Fibroblast of the conjunctiva (primary cell): ENCODE results near the gene APOF.
"Not testable (repeated sequence)": the region's sequence is repeated elsewhere in the genome, so short reads cannot be mapped to it uniquely, and the experiment has no call there.

Source experiments
- DNase-seq: peaks from one replicate; pipeline ENCODE4 v3.0.0-alpha.2; 2010; ENCODE audit warnings: low read depth

Gene APOF

GRCh38 chr12:56362130-56363059, at the start of gene APOF:
Gene APOF (minus strand): TSS chr12:56362857. CDS start chr12:56362745, 112 bp downstream.
- DNase-seq: no peak

- DNase-seq: peak; percentile 4
Observed at GRCh38 chr12:56411781-56412639, 49.4 kb upstream of the APOF start.

DNA sequence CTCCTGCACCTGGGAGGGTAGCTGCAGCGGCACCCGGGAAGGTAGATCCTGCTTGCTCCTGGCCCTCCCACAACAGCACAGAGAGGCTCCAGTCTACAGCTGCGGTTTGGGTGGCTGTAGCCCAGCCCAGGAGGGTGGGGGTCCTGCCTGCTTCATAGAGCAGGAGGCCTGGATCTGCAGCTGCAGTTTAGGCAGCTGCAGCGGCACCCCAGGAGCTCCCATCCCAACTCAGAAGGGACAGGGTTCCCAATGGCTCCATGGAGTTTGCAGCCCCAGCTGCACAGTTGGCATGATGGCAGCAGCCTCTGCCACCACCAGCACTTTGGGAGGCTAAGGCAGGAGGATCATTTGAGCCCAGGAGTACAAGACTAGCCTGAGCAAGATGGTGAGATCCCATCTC, 48.1 kb upstream of the APOF start:
- DNase-seq: no peak

DNA sequence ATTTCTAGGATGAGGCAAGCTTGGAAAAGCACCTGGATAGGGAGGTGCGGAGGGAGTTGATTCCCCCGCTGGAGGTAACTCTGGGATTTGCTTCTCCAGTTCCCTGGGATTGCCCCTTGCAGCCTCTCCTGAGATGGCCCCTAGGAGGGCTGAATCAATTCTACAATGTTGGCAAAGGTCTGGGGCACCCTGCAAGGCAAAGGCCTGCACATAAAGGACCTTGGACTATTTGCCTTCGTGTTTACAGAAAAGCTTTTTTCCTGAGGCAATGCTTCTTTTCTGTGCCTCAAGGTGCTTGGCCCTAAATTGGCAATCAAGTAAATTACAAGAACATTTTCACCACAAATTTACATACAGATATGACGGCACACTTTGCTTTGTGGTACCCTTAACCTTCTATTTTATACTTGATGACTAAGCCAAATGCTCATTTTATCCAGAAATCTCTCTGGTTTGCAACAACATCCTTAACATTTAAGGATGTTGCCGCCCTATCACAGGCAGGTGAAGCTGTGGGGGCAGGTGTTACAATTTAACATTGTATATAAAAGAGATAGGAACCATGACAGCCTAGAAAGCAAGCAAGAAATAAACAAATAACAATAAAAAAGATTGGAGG, 46.3 kb upstream of the APOF start:
- no peak for DNase-seq

GRCh38 chr12:56404227-56404626, 41.6 kb upstream of the APOF start:
- DNase-seq: not testable (repeated sequence)

GRCh38 chr12:56401612-56402011, 39.0 kb upstream of the APOF start:
- DNase-seq: not testable (repeated sequence)

DNA sequence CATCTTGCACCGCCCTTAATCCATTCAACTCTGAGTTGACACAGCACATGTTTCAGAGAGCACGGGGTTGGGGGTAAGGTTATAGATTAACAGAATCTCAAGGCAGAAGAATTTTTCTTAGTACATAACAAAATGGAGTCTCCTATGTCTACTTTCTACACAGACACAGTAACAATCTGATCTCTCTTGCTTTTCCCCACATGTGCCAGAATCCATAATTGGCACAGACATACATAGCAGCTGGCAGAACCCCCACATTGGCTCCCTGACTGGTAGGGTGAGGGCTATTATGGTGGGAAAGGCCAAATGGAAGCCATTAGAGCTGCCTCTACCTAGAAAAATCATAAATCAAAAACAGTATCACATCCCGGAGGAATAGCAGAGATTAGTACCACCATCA, 38.5 kb upstream of the APOF start:
- DNase-seq: not testable (repeated sequence)

GRCh38 chr12:56399466-56399865, 36.8 kb upstream of the APOF start:
- not testable (repeated sequence) for DNase-seq

- DNase-seq: no peak
Observed at GRCh38 chr12:56398324-56398723, 35.7 kb upstream of the APOF start.

GRCh38 chr12:56392331-56392730, 29.7 kb upstream of the APOF start:
- no peak for DNase-seq

GRCh38 chr12:56391721-56392120, 29.1 kb upstream of the APOF start:
- DNase-seq: no peak

DNA sequence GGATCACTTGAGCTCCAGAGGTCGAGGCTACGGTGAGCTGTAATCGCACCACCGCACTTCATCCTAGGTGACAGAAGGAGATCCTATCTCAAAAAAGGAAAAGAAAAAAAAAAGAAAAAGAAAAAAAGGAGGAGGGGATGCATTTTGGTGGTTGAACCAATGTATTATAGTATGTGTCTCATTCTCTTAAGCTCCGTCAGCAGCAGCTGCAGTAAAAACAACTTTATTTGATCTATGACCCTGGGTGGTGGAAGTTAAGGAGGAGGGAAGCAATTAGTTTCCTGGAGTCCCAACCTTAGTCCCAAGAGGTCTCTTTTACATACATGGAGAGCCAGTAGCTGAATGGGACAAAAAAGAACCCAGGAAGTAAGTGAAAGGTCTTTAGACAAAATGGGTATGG, 26.8 kb upstream of the APOF start:
- no peak for DNase-seq

DNA sequence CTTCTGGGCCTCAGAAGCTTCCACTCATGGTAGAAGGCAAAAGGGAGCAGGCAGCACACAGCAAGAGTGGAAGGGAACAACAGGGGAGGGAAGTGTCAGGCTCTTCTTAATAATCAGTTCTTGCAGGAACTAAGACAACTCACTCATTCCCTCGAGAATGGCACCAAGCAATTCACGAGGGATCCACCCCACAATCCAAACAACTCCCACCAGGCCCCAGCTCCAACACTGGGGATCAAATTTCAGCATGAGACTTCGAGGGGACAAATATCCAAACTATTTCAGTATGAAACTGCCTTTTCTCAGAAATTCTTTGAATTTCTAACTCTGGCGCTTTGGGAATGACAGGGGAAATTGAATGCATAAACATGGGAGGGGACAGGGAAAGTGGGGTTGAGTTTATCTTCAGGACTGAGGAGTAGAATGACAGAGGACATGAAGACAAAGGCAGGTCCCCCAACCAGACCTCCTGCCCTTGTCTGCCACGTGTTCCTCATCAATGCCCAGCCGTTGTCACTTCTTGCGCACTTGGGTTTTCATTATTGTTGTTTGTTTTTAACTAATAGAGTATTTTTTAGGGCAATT, 24.6 kb upstream of the APOF start:
- no peak for DNase-seq

GRCh38 chr12:56385873-56386272, 23.2 kb upstream of the APOF start:
- no peak for DNase-seq

DNA sequence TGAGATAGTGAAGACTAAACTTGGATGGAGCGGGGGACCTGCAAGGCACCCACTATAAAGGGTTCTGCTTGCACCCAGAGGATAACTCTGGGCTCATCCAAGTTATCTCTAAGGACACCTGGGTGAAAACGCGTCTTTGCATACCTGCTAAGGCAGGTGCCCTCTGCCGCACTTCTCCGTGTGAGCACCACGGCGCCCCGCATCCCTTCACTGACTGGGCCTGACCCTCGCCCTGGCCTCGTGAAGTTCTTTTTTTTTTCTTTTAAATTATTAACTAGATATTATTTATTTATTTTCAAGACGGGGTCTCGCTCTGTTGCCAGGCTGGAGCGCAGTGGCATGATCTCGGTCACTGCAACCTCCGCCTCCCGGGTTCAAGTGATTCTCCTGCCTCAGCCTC, 20.0 kb upstream of the APOF start:
- DNase-seq: no peak

GRCh38 chr12:56377989-56378316, 15.3 kb upstream of the APOF start:
- no peak for DNase-seq

DNA sequence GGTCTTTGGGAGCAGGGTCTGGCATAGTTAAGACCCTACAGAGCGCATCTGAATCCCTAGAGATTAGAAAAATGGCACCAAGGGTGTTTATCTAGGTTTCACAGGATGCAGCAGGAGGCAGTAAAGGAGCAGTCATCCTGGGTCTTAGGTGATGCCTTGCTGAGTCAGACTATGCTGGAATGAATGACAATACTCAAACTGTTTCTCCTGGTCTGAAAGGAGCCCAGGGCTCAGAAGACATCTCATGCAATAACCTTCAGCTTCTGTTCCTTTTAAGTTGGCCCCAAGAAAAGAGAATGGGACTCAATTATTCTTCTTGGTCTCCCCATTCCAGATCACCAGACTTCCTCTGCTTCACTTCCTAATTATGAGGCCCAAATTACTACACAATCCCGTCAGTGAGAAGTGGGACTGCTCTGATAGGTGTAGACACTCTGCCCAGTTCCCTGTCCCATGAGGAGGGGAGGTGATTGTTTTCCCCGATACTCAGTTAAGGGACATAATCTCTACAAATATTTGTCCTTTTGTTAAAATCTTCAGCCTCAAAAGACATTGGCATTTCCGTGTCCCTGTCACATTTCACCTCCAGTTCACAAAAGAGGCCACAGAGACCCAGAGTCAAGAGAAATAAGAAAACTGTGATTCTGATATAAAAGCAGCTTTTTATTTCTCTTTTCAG, 14.8 kb upstream of the APOF start:
- DNase-seq: no peak

DNA sequence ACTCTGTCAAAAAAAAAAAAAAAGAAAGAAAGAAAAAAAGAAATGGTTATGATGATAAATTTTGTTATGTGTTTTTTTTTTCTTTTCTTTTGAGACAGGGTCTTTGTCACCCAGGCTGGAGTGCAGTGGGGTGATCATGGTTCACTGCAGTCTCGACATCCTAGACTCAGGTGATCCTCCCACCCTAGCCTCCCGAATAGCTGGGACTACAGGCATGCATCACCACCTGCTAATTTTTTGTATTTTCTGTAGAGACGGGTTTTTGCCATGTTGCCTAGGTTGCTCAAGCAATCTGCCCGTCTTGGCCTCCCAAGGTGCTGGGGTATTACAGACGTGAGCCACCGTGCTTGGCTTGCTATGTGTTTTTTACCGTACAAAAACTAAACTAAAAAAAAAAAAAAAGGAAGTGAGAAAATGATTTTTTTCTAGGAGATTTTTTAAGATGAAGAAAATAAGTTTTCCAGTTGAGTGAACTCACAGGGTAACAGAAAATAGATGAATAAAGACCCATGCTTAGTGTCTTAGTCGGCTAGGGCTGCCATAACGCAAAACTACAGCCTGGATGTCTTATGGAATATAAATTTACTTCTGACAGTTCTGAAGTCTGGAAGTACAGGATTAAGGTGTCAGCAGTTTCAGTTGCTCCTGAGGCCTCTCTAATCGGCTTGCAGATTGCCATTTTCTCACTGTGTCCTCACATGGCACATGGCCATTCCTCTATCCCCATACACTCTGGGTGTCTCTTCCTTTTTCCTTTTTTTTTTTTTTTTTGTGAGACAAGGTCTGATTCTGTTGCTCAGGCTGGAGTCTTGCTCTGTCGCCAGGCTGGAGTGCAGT, 13.2 kb upstream of the APOF start:
- DNase-seq: no peak

- DNase-seq: no peak
Observed at GRCh38 chr12:56374726-56375597, 12.3 kb upstream of the APOF start.

- DNase-seq: no peak
Observed at GRCh38 chr12:56373515-56373914, 10.9 kb upstream of the APOF start.
